ENCODE results near the gene KIR3DL2.
"Not testable (repeated sequence)": the region's sequence is repeated elsewhere in the genome, so short reads cannot be mapped to it uniquely, and the experiment has no call there.

The KIR3DL2 gene

GRCh38 chr19:54873990-54874389 lies 23.7 kb downstream of the KIR3DL2 start, which contains the start of gene FCAR:
Gene FCAR, plus strand, starts transcription at chr19:54874235. Its CDS starts 55 bp downstream, at chr19:54874290.
- DNase-seq = no peak

- DNase-seq = no peak
Observed at GRCh38 chr19:54875506-54875905, 25.3 kb downstream of the KIR3DL2 start.

DNA sequence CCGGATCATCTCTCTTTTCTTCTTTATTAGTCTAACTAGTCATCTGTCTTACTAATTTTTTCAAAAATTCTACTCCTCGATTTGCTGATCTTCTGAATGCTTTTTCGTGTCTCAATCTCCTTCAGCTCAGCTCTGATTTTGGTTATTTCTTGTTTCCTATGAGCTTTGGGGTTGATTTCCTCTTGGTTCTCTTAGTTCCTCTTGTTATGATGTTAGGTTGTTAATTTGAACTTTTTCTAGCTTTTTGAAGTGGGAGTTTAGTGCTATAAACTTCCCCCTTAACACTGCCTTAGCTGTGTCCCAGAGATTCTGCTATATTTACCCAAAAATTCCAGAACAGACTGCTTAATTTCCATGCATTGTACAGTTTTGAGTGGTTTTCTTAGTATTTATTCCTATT lies 27.2 kb downstream of the KIR3DL2 start:
- DNase-seq = no peak

- DNase-seq = no peak
Observed at GRCh38 chr19:54881884-54882283, 31.6 kb downstream of the KIR3DL2 start.

DNA sequence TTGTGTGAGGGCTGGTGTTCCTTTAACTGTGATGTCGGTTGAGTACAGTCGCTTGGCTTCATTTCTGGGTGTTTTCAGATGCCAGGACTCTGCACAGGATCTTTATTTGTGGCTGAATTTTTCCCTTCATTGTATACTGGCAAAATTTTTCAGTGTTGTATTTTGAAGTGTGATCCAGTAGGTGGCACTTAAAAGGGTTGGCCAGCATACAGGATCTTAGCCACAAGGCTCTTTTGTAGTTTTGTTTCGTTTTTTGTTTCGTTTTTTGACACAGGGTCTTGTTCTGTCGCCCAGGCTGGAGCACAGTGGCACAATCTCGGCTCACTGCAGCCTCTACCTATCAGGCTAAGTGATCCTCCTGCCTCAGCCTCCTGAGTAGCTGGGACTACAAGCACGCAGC lies 32.5 kb downstream of the KIR3DL2 start:
- DNase-seq = no peak

DNA sequence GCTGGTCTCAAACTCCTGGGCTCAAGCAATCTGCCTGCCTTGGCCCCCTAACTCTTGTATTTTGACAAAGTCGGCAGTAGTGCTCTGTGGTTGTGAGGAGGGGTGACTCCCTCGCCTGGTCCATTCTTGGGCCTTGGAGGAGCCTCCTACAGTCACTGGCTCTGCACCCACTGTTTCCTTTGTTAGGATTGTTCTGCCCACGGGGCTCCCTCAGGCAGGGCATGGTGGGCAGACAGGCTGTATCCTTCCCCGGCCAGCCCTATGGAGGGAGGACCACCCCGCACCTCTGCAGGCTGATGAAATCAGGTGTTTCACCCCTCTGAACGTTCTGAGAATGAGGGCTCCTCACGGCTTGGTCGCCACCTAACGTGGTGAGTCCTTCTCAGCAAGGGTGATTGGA lies 33.0 kb downstream of the KIR3DL2 start:
- DNase-seq = no peak

GRCh38 chr19:54888239-54888638 lies 38.0 kb downstream of the KIR3DL2 start:
- no peak for DNase-seq

DNA sequence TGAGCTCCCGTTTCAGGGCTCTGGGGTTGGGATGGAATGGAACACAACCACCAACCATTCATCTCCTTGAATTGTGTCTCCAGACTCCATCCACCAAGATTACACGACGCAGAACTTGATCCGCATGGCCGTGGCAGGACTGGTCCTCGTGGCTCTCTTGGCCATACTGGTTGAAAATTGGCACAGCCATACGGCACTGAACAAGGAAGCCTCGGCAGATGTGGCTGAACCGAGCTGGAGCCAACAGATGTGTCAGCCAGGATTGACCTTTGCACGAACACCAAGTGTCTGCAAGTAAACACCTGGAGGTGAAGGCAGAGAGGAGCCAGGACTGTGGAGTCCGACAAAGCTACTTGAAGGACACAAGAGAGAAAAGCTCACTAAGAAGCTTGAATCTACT lies 39.3 kb downstream of the KIR3DL2 start:
- DNase-seq = no peak

- DNase-seq = no peak
Observed at GRCh38 chr19:54893406-54893805, 43.2 kb downstream of the KIR3DL2 start.

GRCh38 chr19:54894106-54894505 lies 43.9 kb downstream of the KIR3DL2 start:
- DNase-seq = not testable (repeated sequence)

DNA sequence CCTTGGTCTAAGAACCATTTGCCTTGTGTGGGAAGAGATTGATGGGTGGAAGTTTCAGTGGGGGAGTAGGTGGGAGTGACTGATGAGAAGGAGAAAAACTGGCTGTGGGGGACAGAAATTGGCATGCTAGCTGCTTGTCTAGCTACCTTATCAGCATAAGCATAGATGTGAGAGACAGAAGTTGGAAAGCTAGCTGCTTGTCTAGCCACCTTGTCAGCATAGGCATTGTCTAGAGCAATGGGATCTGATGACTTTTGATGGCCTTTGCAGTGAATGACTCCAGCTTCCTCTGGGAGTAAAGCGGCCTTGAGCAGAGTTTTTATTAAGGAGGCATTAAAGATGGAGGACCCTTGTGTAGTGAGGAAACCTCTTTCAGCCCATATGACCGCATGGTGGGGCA lies 45.8 kb downstream of the KIR3DL2 start:
- no peak for DNase-seq

GRCh38 chr19:54898685-54899084 lies 48.4 kb downstream of the KIR3DL2 start:
- DNase-seq = not testable (repeated sequence)

GRCh38 chr19:54899646-54900045 lies 49.4 kb downstream of the KIR3DL2 start:
- not testable (repeated sequence) for DNase-seq

GRCh38 chr19:54901153-54901552 lies 50.9 kb downstream of the KIR3DL2 start:
- DNase-seq = not testable (repeated sequence)

- no peak for DNase-seq
Observed at GRCh38 chr19:54902061-54902460, 51.8 kb downstream of the KIR3DL2 start.

DNA sequence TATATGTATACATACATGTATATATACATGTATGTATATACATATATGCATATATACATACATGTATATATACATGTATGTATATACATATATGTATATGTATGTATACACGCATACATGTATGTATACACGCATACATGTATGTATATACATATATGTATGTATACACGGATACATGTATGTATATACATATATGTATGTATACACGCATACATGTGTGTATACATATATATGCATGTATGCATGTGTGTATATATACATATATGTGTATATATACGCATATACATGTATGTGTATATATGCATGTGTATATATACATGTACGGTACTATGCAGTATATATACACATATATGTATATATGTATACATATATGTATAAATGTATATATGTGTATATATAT lies 53.1 kb downstream of the KIR3DL2 start:
- DNase-seq = no peak

DNA sequence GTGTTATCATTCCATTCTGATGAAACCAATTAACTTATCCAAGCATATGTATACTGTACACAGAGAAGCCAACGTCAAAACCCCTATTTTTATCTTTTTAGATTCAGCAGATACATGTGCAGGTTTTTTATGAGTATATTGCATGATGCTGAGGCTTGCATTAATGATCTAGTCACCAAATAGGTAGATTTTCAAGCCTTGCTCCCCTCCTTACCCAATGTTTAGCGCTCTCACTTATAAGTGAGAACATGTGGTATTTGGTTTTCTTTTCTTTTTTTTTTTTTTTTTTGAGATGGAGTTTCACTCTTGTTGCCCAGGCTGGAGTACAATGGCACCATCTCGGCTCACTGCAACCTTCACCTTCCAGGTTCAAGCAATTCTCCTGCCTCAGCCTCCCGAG lies 54.0 kb downstream of the KIR3DL2 start:
- DNase-seq = not testable (repeated sequence)

DNA sequence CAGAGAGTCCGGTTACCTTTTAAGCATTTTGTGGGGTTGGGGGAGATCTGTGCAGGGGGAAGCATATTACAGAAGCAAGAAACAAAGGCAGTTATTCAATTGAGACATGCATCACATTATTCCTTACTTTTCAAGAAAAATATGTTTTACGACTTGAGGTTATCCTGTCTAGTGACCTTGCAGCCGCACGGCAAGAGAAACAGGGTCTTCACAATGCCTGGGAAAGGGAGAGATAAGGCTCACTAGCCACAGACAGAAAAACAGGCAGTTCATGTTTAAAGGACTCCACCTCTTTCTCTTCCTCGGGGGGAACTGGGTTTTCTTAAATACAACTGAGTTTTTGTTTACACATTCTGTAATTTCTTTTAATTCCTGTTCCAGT lies 55.2 kb downstream of the KIR3DL2 start:
- DNase-seq = no peak

- no peak for DNase-seq
Observed at GRCh38 chr19:54905803-54906511, 55.7 kb downstream of the KIR3DL2 start, which contains the start of gene NCR1. Gene NCR1, plus strand, starts transcription at chr19:54906148. Its CDS starts 40 bp downstream, at chr19:54906188.

- no peak for DNase-seq
Observed at GRCh38 chr19:54906819-54907218, 56.6 kb downstream of the KIR3DL2 start.

DNA sequence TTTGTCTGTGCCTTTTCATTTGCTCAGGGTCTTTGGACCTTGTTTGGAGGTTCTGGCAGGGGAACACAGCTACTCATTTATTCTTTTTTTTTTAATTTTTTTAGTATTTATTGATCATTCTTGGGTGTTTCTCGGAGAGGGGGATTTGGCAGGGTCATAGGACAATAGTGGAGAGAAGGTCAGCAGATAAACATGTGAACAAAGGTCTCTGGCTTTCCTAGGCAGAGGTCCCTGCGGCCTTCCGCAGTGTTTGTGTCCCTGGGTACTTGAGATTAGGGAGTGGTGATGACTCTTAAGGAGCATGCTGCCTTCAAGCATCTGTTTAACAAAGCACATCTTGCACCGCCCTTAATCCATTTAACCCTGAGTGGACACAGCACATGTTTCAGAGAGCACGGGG lies 57.7 kb downstream of the KIR3DL2 start:
- not testable (repeated sequence) for DNase-seq

Measured in activated CD4-positive, alpha-beta T cell treated with anti-CD3 and anti-CD28 coated beads for 1 hour (primary cell).